NCI-H1694 (cell line): ENCODE data around the gene SYT14.
"Not testable (repeated sequence)": the region's sequence is repeated elsewhere in the genome, so short reads cannot be mapped to it uniquely, and the experiment has no call there.

Experiments used
- DNase-seq: peaks from one replicate; lab custom pipeline; 2025; lab: John Stamatoyannopoulos, UW

Gene SYT14

GRCh38 chr1:210117198-210117597 lies 179.2 kb downstream of the SYT14 start:
- no peak for DNase-seq

GRCh38 chr1:210117681-210118170 lies 179.7 kb downstream of the SYT14 start:
- no peak for DNase-seq

GRCh38 chr1:210123383-210123782 lies 185.4 kb downstream of the SYT14 start:
- DNase-seq: no peak

GRCh38 chr1:210123924-210124589 lies 186.0 kb downstream of the SYT14 start:
- no peak for DNase-seq

- no peak for DNase-seq
Observed at GRCh38 chr1:210124736-210125135, 186.7 kb downstream of the SYT14 start.

- DNase-seq: no peak
Observed at GRCh38 chr1:210125143-210125542, 187.1 kb downstream of the SYT14 start.

GRCh38 chr1:210129092-210129491 lies 191.1 kb downstream of the SYT14 start:
- DNase-seq: no peak

- DNase-seq: no peak
Observed at GRCh38 chr1:210129759-210130158, 191.7 kb downstream of the SYT14 start.

- DNase-seq: no peak
Observed at GRCh38 chr1:210132582-210132981, 194.6 kb downstream of the SYT14 start.

- peak; percentile 66 for DNase-seq
Observed at GRCh38 chr1:210143465-210144062, 205.5 kb downstream of the SYT14 start.

GRCh38 chr1:210144736-210145135 lies 206.7 kb downstream of the SYT14 start:
- DNase-seq: no peak

GRCh38 chr1:210151052-210151672 lies 213.1 kb downstream of the SYT14 start:
- no peak for DNase-seq

GRCh38 chr1:210159211-210159610 lies 221.2 kb downstream of the SYT14 start:
- DNase-seq: no peak

- DNase-seq: no peak
Observed at GRCh38 chr1:210170220-210170619, 232.2 kb downstream of the SYT14 start.

- no peak for DNase-seq
Observed at GRCh38 chr1:210174133-210174532, 236.1 kb downstream of the SYT14 start.

- no peak for DNase-seq
Observed at GRCh38 chr1:210185063-210185462, 247.0 kb downstream of the SYT14 start.

- not testable (repeated sequence) for DNase-seq
Observed at GRCh38 chr1:210187849-210188606, 250.0 kb downstream of the SYT14 start.

- no peak for DNase-seq
Observed at GRCh38 chr1:210189426-210189825, 251.4 kb downstream of the SYT14 start.

- DNase-seq: no peak
Observed at GRCh38 chr1:210195635-210196160, 257.7 kb downstream of the SYT14 start.

GRCh38 chr1:210196266-210196665 lies 258.2 kb downstream of the SYT14 start:
- DNase-seq: not testable (repeated sequence)

GRCh38 chr1:210198840-210199239 lies 260.8 kb downstream of the SYT14 start:
- DNase-seq: no peak

- DNase-seq: no peak
Observed at GRCh38 chr1:210200124-210200736, 262.2 kb downstream of the SYT14 start.
